ENCODE measurements around the gene INSL4.

DNA sequence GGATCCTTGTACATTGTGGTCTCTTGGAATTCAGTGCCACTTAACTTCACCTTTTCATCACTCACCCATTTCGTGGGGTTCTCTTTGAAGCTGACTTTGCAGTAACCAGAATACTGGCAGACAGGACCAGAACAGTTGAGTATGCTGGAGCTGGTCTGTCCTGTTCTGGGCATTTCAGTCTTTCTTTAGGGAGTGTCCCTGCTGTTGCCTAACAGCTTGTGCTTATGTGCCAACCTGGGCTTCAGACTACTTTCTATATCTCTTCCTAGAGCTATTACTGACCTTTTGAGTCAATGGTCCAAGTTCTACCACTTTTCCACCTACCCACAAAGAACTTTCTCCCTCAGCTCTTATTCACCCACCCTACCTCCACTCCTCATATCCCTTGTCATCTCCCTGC is 35.8 kb upstream of the INSL4 start:
- TF ChIP-seq CTCF (IDR thresholded peaks at IDR 0.05) (no peak), POLR2A (IDR thresholded peaks at IDR 0.05) (no peak)
